ENCODE data around the gene SRPX. TPM values are rescaled to one million over a fixed set of nuclear protein-coding genes. Genes with fewer than 3 reads are reported as not detected.

Gene SRPX
- polyA plus RNA-seq, 2 donors = 4.1 to 10.4 TPM

- Histone ChIP-seq H3K4me3 (ENCODE audit: low read depth in 1 of 2, low read length in 2 of 2) (no peak overlapping the region), H3K9me3 (ENCODE audit: control insufficient read depth in 2 of 2, insufficient read depth in 1 of 2, low read depth in 1 of 2, low read length in 1 of 2) (no peaks in the 10 kb centered on the region), H3K4me1 (ENCODE audit: control insufficient read depth in 2 of 2, insufficient read depth in 2 of 2, low read length in 1 of 2) (no peaks in the 10 kb centered on the region), H3K36me3 (ENCODE audit: control insufficient read depth in 2 of 2, insufficient read depth in 2 of 2, low read length in 1 of 2) (no peaks in the 10 kb centered on the region), H3K27ac (ENCODE audit: low read depth in 2 of 2, low read length in 1 of 2) (no peak overlapping the region), H3K27me3 (ENCODE audit: control insufficient read depth in 1 of 2, insufficient read depth in 2 of 2, low read length in 2 of 2) (peaks cover 0 to 4% of the 10 kb centered on the region in 2 donors)
- WGBS, 2 donors = 26 to 35% methylated on average over 3 of the region's 3 CpGs
Measured at GRCh38 chrX:38233891-38234667, 13.4 kb upstream of the SRPX start.

- no peaks in the 10 kb centered on the region for H3K4me1 ChIP-seq (ENCODE audit: control insufficient read depth in 2 of 2, insufficient read depth in 2 of 2, low read length in 1 of 2)
- WGBS, 2 donors = 46 to 58% methylated on average over 3 of the region's 3 CpGs
- H3K27me3 ChIP-seq (ENCODE audit: control insufficient read depth in 1 of 2, insufficient read depth in 2 of 2, low read length in 2 of 2) = peaks cover 0 to 4% of the 10 kb centered on the region in 2 donors
- H3K4me3 ChIP-seq (ENCODE audit: low read depth in 1 of 2, low read length in 2 of 2) = no peak overlapping the region
- H3K9me3 ChIP-seq (ENCODE audit: control insufficient read depth in 2 of 2, insufficient read depth in 1 of 2, low read depth in 1 of 2, low read length in 1 of 2) = no peaks in the 10 kb centered on the region
- no peaks in the 10 kb centered on the region for H3K36me3 ChIP-seq (ENCODE audit: control insufficient read depth in 2 of 2, insufficient read depth in 2 of 2, low read length in 1 of 2)
- H3K27ac ChIP-seq (ENCODE audit: low read depth in 2 of 2, low read length in 1 of 2) = no peak overlapping the region
Measured at GRCh38 chrX:38232079-38232686, 11.5 kb upstream of the SRPX start.

- H3K27me3 ChIP-seq (ENCODE audit: control insufficient read depth in 1 of 2, insufficient read depth in 2 of 2, low read length in 2 of 2) = peaks cover 0 to 13% of the 10 kb centered on the region in 2 donors
- H3K9me3 ChIP-seq (ENCODE audit: control insufficient read depth in 2 of 2, insufficient read depth in 1 of 2, low read depth in 1 of 2, low read length in 1 of 2) = no peaks in the 10 kb centered on the region
- H3K27ac ChIP-seq (ENCODE audit: low read depth in 2 of 2, low read length in 1 of 2) = no peak overlapping the region
- no peaks in the 10 kb centered on the region for H3K36me3 ChIP-seq (ENCODE audit: control insufficient read depth in 2 of 2, insufficient read depth in 2 of 2, low read length in 1 of 2)
- WGBS, 2 donors = 18 to 33% methylated on average over 3 of the region's 3 CpGs
- peaks cover 0 to under 1% of the 10 kb centered on the region in 2 donors for H3K4me1 ChIP-seq (ENCODE audit: control insufficient read depth in 2 of 2, insufficient read depth in 2 of 2, low read length in 1 of 2)
- H3K4me3 ChIP-seq (ENCODE audit: low read depth in 1 of 2, low read length in 2 of 2) = no peak overlapping the region
Measured at GRCh38 chrX:38225093-38225492, 4.4 kb upstream of the SRPX start.

- no peak overlapping the region for H3K27ac ChIP-seq (ENCODE audit: low read depth in 2 of 2, low read length in 1 of 2)
- H3K27me3 ChIP-seq (ENCODE audit: control insufficient read depth in 1 of 2, insufficient read depth in 2 of 2, low read length in 2 of 2) = peaks cover 0 to 13% of the 10 kb centered on the region in 2 donors
- H3K4me3 ChIP-seq (ENCODE audit: low read depth in 1 of 2, low read length in 2 of 2) = no peak overlapping the region
- H3K4me1 ChIP-seq (ENCODE audit: control insufficient read depth in 2 of 2, insufficient read depth in 2 of 2, low read length in 1 of 2) = peaks cover 0 to 5% of the 10 kb centered on the region in 2 donors
- H3K9me3 ChIP-seq (ENCODE audit: control insufficient read depth in 2 of 2, insufficient read depth in 1 of 2, low read depth in 1 of 2, low read length in 1 of 2) = no peaks in the 10 kb centered on the region
- no peaks in the 10 kb centered on the region for H3K36me3 ChIP-seq (ENCODE audit: control insufficient read depth in 2 of 2, insufficient read depth in 2 of 2, low read length in 1 of 2)
Measured at GRCh38 chrX:38224160-38224559, 3.5 kb upstream of the SRPX start.

GRCh38 chrX:38221391-38221929 is 789 bp upstream of the SRPX start:
- peaks cover 0 to 13% of the 10 kb centered on the region in 2 donors for H3K27me3 ChIP-seq (ENCODE audit: control insufficient read depth in 1 of 2, insufficient read depth in 2 of 2, low read length in 2 of 2)
- no peak overlapping the region for H3K4me3 ChIP-seq (ENCODE audit: low read depth in 1 of 2, low read length in 2 of 2)
- H3K36me3 ChIP-seq (ENCODE audit: control insufficient read depth in 2 of 2, insufficient read depth in 2 of 2, low read length in 1 of 2) = no peaks in the 10 kb centered on the region
- no peaks in the 10 kb centered on the region for H3K9me3 ChIP-seq (ENCODE audit: control insufficient read depth in 2 of 2, insufficient read depth in 1 of 2, low read depth in 1 of 2, low read length in 1 of 2)
- peaks cover 0 to 5% of the 10 kb centered on the region in 2 donors for H3K4me1 ChIP-seq (ENCODE audit: control insufficient read depth in 2 of 2, insufficient read depth in 2 of 2, low read length in 1 of 2)
- H3K27ac ChIP-seq (ENCODE audit: low read depth in 2 of 2, low read length in 1 of 2) = no peak overlapping the region
- whole genome bisulfite sequencing, 2 donors = 61 to 72% methylated on average over 10 of the region's 10 CpGs

GRCh38 chrX:38220024-38220414 is 652 bp downstream of the SRPX start:
- Histone ChIP-seq H3K27ac (ENCODE audit: low read depth in 2 of 2, low read length in 1 of 2) (no peak overlapping the region), H3K36me3 (ENCODE audit: control insufficient read depth in 2 of 2, insufficient read depth in 2 of 2, low read length in 1 of 2) (no peaks in the 10 kb centered on the region), H3K9me3 (ENCODE audit: control insufficient read depth in 2 of 2, insufficient read depth in 1 of 2, low read depth in 1 of 2, low read length in 1 of 2) (no peaks in the 10 kb centered on the region), H3K27me3 (ENCODE audit: control insufficient read depth in 1 of 2, insufficient read depth in 2 of 2, low read length in 2 of 2) (peaks cover 0 to 12% of the 10 kb centered on the region in 2 donors), H3K4me1 (ENCODE audit: control insufficient read depth in 2 of 2, insufficient read depth in 2 of 2, low read length in 1 of 2) (peaks cover 0 to 5% of the 10 kb centered on the region in 2 donors), H3K4me3 (ENCODE audit: low read depth in 1 of 2, low read length in 2 of 2) (peak overlapping the region; percentile 31 to 57)
- WGBS, 2 donors = 1 to 46% methylated on average over 14 of the region's 14 CpGs

GRCh38 chrX:38216642-38217041 is 4.0 kb downstream of the SRPX start:
- no peak overlapping the region for H3K4me3 ChIP-seq (ENCODE audit: low read depth in 1 of 2, low read length in 2 of 2)
- no peaks in the 10 kb centered on the region for H3K36me3 ChIP-seq (ENCODE audit: control insufficient read depth in 2 of 2, insufficient read depth in 2 of 2, low read length in 1 of 2)
- no peak overlapping the region for H3K27ac ChIP-seq (ENCODE audit: low read depth in 2 of 2, low read length in 1 of 2)
- H3K27me3 ChIP-seq (ENCODE audit: control insufficient read depth in 1 of 2, insufficient read depth in 2 of 2, low read length in 2 of 2) = peaks cover 0 to 8% of the 10 kb centered on the region in 2 donors
- WGBS, 2 donors = 63 to 71% methylated on average over 5 of the region's 5 CpGs
- no peaks in the 10 kb centered on the region for H3K9me3 ChIP-seq (ENCODE audit: control insufficient read depth in 2 of 2, insufficient read depth in 1 of 2, low read depth in 1 of 2, low read length in 1 of 2)
- H3K4me1 ChIP-seq (ENCODE audit: control insufficient read depth in 2 of 2, insufficient read depth in 2 of 2, low read length in 1 of 2) = peaks cover 2 to 5% of the 10 kb centered on the region in 2 donors

GRCh38 chrX:38214551-38215531 is 5.8 kb downstream of the SRPX start:
- H3K4me1 ChIP-seq (ENCODE audit: control insufficient read depth in 2 of 2, insufficient read depth in 2 of 2, low read length in 1 of 2) = peaks cover 2% of the 10 kb centered on the region in 2 donors
- 69 to 70% methylated on average over 11 of the region's 11 CpGs for WGBS, 2 donors
- H3K4me3 ChIP-seq (ENCODE audit: low read depth in 1 of 2, low read length in 2 of 2) = no peak overlapping the region
- H3K9me3 ChIP-seq (ENCODE audit: control insufficient read depth in 2 of 2, insufficient read depth in 1 of 2, low read depth in 1 of 2, low read length in 1 of 2) = no peaks in the 10 kb centered on the region
- H3K36me3 ChIP-seq (ENCODE audit: control insufficient read depth in 2 of 2, insufficient read depth in 2 of 2, low read length in 1 of 2) = no peaks in the 10 kb centered on the region
- H3K27ac ChIP-seq (ENCODE audit: low read depth in 2 of 2, low read length in 1 of 2) = no peak overlapping the region
- no peaks in the 10 kb centered on the region for H3K27me3 ChIP-seq (ENCODE audit: control insufficient read depth in 1 of 2, insufficient read depth in 2 of 2, low read length in 2 of 2)

- H3K27ac ChIP-seq (ENCODE audit: low read depth in 2 of 2, low read length in 1 of 2) = no peak overlapping the region
- WGBS, 2 donors = 87 to 88% methylated on average over 1 of the region's 1 CpG
- H3K9me3 ChIP-seq (ENCODE audit: control insufficient read depth in 2 of 2, insufficient read depth in 1 of 2, low read depth in 1 of 2, low read length in 1 of 2) = no peaks in the 10 kb centered on the region
- no peaks in the 10 kb centered on the region for H3K27me3 ChIP-seq (ENCODE audit: control insufficient read depth in 1 of 2, insufficient read depth in 2 of 2, low read length in 2 of 2)
- H3K36me3 ChIP-seq (ENCODE audit: control insufficient read depth in 2 of 2, insufficient read depth in 2 of 2, low read length in 1 of 2) = no peaks in the 10 kb centered on the region
- H3K4me1 ChIP-seq (ENCODE audit: control insufficient read depth in 2 of 2, insufficient read depth in 2 of 2, low read length in 1 of 2) = peaks cover 0 to 2% of the 10 kb centered on the region in 2 donors
- no peak overlapping the region for H3K4me3 ChIP-seq (ENCODE audit: low read depth in 1 of 2, low read length in 2 of 2)
Measured at GRCh38 chrX:38214044-38214443, 6.6 kb downstream of the SRPX start.
